HG02852 (cell line): ENCODE data around the gene C6orf132.
"Not testable (repeated sequence)": the region's sequence is repeated elsewhere in the genome, so short reads cannot be mapped to it uniquely, and the experiment has no call there.

Source experiments
- ATAC-seq: cut with Tn5 transposase; IDR thresholded peaks from one replicate; pipeline ENCODE4 v1.9.1; 2021; ENCODE audit warnings: mild to moderate bottlenecking, moderate library complexity; ENCODE audit not compliant: unreplicated experiment

C6orf132 gene

GRCh38 chr6:42142118-42142835 lies at the start of gene C6orf132:
Gene C6orf132 (minus strand): TSS chr6:42142620. CDS start chr6:42142444, 176 bp downstream.
- no peak for ATAC-seq

- ATAC-seq: no peak
Measured at GRCh38 chr6:42190554-42191183, 48.2 kb upstream of the C6orf132 start.

DNA sequence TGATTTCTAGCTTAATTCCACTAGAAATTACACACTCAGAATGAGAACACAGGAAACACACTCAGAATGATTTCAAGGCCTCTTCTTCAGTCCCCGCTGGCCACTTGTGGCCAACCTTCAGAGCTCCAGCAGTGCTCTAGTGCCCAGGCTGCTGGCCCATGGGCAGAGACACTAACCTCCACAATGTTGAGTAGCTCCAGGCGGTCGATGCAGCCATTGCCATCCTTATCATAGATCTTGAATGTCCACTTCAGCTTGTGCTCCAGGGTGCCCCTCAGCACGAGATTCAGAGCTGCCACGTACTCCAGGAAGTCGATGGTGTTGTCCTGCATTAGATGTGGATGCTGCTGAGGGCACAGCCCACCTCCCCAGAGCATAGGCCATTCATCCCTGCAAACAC lies 46.0 kb upstream of the C6orf132 start:
- ATAC-seq: no peak

- ATAC-seq: no peak
Measured at GRCh38 chr6:42185597-42185996, 43.2 kb upstream of the C6orf132 start.

- no peak for ATAC-seq
Measured at GRCh38 chr6:42184475-42184874, 42.1 kb upstream of the C6orf132 start.

GRCh38 chr6:42182101-42182500 lies 39.7 kb upstream of the C6orf132 start:
- ATAC-seq: no peak

DNA sequence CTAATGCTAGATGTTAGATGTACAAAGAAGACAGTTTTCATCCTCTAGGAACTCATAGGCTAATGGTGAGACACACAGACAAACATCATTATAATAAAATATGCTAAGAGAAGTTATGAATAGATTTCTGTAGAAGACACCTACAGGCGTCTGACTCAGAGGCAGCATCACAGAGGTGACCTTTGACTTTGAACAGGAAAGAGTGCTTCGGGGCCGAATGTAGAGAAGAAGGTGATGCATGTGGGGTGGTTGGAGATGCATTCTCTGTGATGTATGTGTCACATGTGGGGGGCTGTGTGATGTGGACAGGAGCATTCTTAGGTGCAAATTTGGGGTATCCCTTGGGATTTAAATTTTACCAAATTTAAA lies 37.5 kb upstream of the C6orf132 start:
- ATAC-seq: no peak

GRCh38 chr6:42179261-42179944 lies 37.0 kb upstream of the C6orf132 start:
- ATAC-seq: no peak

- no peak for ATAC-seq
Measured at GRCh38 chr6:42177514-42178364, 35.3 kb upstream of the C6orf132 start.

GRCh38 chr6:42176981-42177380 lies 34.6 kb upstream of the C6orf132 start:
- ATAC-seq: no peak

- no peak for ATAC-seq
Measured at GRCh38 chr6:42175860-42176259, 33.4 kb upstream of the C6orf132 start.

- no peak for ATAC-seq
Measured at GRCh38 chr6:42173101-42173500, 30.7 kb upstream of the C6orf132 start, which contains the start of gene GUCA1A. Gene GUCA1A (plus strand): TSS chr6:42173364. CDS start chr6:42173614, 250 bp downstream.

GRCh38 chr6:42171813-42172581 lies 29.6 kb upstream of the C6orf132 start:
- no peak for ATAC-seq

- not testable (repeated sequence) for ATAC-seq
Measured at GRCh38 chr6:42169780-42170179, 27.4 kb upstream of the C6orf132 start.

DNA sequence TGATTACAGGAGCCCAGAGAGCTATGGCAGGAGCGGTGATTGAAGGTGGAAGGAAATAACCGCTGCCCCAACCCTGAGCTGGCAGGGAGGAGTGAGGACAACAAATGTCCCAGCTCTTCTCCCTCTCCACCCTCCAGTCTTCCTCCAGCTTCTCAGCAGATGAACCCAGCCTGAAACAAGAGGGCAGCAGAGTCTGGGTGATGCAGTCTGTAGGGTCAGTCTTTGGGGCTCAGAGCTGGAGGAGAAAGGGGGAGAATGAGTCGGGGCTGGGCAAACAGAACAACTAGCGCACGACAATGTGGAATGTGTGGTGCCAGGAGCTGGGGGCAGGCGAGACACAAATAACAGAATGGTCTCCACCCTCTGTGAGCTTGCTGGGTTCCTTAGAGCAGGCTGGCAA lies 26.2 kb upstream of the C6orf132 start:
- no peak for ATAC-seq

DNA sequence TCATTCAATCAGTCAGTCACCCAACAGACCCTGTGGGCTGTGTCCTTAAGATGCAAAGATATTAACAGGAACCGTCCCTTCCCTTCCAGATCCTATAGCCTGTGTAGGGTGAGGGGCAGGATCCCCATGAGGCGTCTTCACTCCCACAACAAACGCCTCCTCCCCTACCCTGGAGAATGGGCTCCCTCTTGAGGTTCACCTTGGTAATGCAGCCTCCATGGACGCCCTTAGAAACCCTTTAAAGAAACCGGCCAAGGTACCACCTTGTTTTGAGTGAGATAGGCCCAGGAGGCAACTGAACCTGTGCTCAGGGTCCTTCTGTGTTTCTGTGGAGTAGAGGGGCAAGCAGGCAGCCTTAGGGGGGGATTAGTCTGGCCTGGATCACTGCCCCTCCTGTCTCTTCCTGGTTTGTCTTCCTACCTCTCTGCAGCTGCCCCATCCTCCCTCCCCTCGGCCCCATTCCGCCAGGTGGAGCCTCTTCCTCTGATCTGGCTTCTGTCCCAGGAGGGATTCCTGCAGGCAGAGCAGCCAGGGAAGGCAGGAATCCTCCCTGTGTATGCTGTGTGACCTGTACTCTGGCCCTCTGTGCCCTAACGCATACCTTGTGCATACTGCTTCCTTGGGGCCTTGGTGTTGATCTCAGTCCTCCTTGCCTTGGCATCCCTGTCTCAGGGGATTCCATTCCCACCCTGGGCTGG lies 24.2 kb upstream of the C6orf132 start:
- ATAC-seq: no peak

GRCh38 chr6:42165016-42165415 lies 22.6 kb upstream of the C6orf132 start:
- no peak for ATAC-seq

- ATAC-seq: no peak
Measured at GRCh38 chr6:42163981-42164380, 21.6 kb upstream of the C6orf132 start.

DNA sequence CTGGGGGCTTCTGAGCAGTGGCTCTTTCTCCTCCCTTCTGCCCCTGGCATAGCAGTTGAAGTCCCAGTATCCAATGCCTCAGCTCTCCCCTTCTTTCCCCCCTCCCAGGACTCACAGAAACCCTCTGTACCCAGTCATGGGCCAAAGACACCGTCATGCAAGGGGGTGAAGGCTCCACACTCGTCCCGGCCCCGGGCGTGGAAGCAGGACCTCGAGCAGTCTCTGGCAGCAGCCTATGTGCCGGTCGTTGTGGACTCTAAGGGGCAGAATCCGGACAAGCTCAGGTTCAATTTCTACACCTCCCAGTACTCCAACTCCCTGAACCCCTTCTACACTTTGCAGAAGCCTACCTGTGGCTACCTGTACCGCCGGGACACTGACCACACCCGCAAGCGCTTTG lies 20.4 kb upstream of the C6orf132 start:
- no peak for ATAC-seq

- ATAC-seq: no peak
Measured at GRCh38 chr6:42162384-42162783, 20.0 kb upstream of the C6orf132 start.
